ENCODE results near the gene CNOT11.

- TF ChIP-seq CTCF (IDR thresholded peaks at IDR 0.05; ENCODE audit: low read length) (no peak), EZH2 (IDR thresholded peaks at IDR 0.05; ENCODE audit: borderline replicate concordance, low read length) (no peak)
Measured at GRCh38 chr2:101307503-101307902, 54.8 kb downstream of the CNOT11 start.
